Measurements from ENCODE around the gene SELENOV.
A peak's percentile ranks its signal among the peaks of the same experiment; 100 is the strongest.

SELENOV gene

DNA sequence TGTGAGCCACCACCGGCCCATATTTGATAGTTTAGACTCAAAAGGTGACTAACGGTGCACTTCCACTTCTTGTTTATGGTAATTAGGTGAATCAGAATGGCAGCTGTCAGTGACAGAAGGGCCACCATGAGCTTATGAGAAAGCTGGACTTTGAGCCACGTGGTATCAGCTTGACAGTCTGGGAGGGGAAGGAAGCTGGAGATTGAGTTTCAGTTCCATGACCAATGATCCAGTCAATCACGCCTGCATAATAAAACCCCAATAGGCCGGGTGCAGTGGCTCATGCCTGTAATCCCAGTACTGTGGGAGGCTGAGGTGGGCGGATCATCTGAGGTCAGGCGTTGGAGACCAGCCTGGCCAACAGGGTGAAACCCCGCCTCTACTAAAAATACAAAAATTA, 9.6 kb downstream of the SELENOV start:
- ATAC-seq: no peak
- no peak for TF ChIP-seq PPARA (CRISPR knock-in tag; IDR thresholded peaks at IDR 0.05; ENCODE audit: borderline replicate concordance)
- TF ChIP-seq, protein P1, sequence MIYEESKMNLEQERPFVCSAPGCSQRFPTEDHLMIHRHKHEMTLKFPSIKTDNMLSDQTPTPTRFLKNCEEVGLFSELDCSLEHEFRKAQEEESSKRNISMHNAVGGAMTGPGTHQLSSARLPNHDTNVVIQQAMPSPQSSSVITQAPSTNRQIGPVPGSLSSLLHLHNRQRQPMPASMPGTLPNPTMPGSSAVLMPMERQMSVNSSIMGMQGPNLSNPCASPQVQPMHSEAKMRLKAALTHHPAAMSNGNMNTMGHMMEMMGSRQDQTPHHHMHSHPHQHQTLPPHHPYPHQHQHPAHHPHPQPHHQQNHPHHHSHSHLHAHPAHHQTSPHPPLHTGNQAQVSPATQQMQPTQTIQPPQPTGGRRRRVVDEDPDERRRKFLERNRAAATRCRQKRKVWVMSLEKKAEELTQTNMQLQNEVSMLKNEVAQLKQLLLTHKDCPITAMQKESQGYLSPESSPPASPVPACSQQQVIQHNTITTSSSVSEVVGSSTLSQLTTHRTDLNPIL (CRISPR knock-in tag; IDR thresholded peaks at IDR 0.05; ENCODE audit: low read depth): no peak
- TF ChIP-seq ZNF70 (CRISPR knock-in tag; IDR thresholded peaks at IDR 0.05): no peak
- TF ChIP-seq SNAI2 (CRISPR knock-in tag; IDR thresholded peaks at IDR 0.05): no peak

DNA sequence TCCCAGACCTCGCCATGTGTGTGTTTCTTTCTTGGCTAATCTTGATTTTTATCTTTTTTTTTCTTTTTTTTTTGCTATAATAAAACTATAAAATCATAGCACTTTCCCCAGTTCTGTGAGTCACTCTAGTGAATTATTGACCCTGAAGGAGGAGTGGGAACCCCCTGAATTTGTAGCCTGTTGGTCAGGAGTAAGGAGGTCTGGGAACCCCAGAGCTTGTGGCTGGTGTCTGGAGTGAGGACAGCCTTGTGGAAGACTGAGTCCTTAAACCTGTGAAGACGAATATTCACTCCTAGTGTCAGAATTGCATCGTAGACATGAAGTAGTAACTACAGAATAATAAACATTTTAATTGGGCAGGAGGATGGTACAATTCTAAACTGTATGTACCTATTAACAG, 10.3 kb downstream of the SELENOV start:
- ATAC-seq: no peak
- TF ChIP-seq TCF4 (CRISPR knock-in tag; IDR thresholded peaks at IDR 0.05; ENCODE audit: borderline replicate concordance) (no peak), GLIS3 (CRISPR knock-in tag; IDR thresholded peaks at IDR 0.05) (no peak), CSDC2 (CRISPR knock-in tag; IDR thresholded peaks at IDR 0.05) (no peak), ZFP30 (CRISPR knock-in tag; IDR thresholded peaks at IDR 0.05) (no peak), ARNTL (CRISPR knock-in tag; IDR thresholded peaks at IDR 0.05; ENCODE audit: borderline replicate concordance, low read depth) (no peak), PPARA (CRISPR knock-in tag; IDR thresholded peaks at IDR 0.05; ENCODE audit: borderline replicate concordance) (no peak), ZNF8 (CRISPR knock-in tag; IDR thresholded peaks at IDR 0.05) (no peak), ZFP3 (CRISPR knock-in tag; IDR thresholded peaks at IDR 0.05) (no peak), SNAI2 (CRISPR knock-in tag; IDR thresholded peaks at IDR 0.05) (no peak), ZNF565 (CRISPR knock-in tag; conservative IDR thresholded peaks at IDR 0.05; ENCODE audit: low read depth) (no peak), ESRRG (CRISPR knock-in tag; IDR thresholded peaks at IDR 0.05) (no peak), RARB (CRISPR knock-in tag; IDR thresholded peaks at IDR 0.05) (no peak)
- TF ChIP-seq, protein P1 (CRISPR knock-in tag; IDR thresholded peaks at IDR 0.05; ENCODE audit: low read depth): no peak

DNA sequence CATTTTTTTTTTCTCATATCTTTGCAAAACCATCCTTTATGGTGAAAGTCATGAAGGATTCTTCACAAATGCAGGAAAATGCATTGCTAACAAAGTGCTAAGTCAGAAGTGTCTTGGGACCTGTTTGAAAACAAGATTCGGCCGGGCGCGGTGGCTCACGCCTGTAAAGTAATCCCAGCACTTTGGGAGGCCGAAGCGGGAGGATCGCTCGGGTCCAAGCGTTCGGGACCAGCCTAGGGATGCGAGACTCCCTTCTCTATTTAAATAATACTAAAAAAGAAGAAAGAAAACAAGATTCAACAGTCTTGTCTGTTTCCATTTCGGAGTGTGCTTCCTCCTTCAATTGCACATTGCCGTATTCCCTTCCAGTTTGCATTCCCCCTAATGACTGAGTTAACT, 16.9 kb downstream of the SELENOV start:
- ATAC-seq: peak; percentile 12
- TF ChIP-seq GLIS3 (CRISPR knock-in tag; IDR thresholded peaks at IDR 0.05) (no peak), ESRRG (CRISPR knock-in tag; IDR thresholded peaks at IDR 0.05) (no peak), TCF4 (CRISPR knock-in tag; IDR thresholded peaks at IDR 0.05; ENCODE audit: borderline replicate concordance) (no peak), ZNF70 (CRISPR knock-in tag; IDR thresholded peaks at IDR 0.05) (no peak), ZNF565 (CRISPR knock-in tag; conservative IDR thresholded peaks at IDR 0.05; ENCODE audit: low read depth) (no peak), ARNTL (CRISPR knock-in tag; IDR thresholded peaks at IDR 0.05; ENCODE audit: borderline replicate concordance, low read depth) (no peak), ISL1 (CRISPR knock-in tag; IDR thresholded peaks at IDR 0.05) (no peak), ZC3H10 (CRISPR knock-in tag; IDR thresholded peaks at IDR 0.05) (no peak), RARB (CRISPR knock-in tag; IDR thresholded peaks at IDR 0.05) (no peak), ZFP30 (CRISPR knock-in tag; IDR thresholded peaks at IDR 0.05) (no peak), ZNF8 (CRISPR knock-in tag; IDR thresholded peaks at IDR 0.05) (no peak), SNAI2 (CRISPR knock-in tag; IDR thresholded peaks at IDR 0.05) (no peak), BACH2 (CRISPR knock-in tag; IDR thresholded peaks at IDR 0.05; ENCODE audit: borderline replicate concordance) (no peak), CSDC2 (CRISPR knock-in tag; IDR thresholded peaks at IDR 0.05) (no peak)
- TF ChIP-seq, protein P2, sequence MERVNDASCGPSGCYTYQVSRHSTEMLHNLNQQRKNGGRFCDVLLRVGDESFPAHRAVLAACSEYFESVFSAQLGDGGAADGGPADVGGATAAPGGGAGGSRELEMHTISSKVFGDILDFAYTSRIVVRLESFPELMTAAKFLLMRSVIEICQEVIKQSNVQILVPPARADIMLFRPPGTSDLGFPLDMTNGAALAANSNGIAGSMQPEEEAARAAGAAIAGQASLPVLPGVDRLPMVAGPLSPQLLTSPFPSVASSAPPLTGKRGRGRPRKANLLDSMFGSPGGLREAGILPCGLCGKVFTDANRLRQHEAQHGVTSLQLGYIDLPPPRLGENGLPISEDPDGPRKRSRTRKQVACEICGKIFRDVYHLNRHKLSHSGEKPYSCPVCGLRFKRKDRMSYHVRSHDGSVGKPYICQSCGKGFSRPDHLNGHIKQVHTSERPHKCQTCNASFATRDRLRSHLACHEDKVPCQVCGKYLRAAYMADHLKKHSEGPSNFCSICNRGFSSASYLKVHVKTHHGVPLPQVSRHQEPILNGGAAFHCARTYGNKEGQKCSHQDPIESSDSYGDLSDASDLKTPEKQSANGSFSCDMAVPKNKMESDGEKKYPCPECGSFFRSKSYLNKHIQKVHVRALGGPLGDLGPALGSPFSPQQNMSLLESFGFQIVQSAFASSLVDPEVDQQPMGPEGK (CRISPR knock-in tag; IDR thresholded peaks at IDR 0.05; ENCODE audit: borderline replicate concordance): no peak
- TF ChIP-seq, protein P3, sequence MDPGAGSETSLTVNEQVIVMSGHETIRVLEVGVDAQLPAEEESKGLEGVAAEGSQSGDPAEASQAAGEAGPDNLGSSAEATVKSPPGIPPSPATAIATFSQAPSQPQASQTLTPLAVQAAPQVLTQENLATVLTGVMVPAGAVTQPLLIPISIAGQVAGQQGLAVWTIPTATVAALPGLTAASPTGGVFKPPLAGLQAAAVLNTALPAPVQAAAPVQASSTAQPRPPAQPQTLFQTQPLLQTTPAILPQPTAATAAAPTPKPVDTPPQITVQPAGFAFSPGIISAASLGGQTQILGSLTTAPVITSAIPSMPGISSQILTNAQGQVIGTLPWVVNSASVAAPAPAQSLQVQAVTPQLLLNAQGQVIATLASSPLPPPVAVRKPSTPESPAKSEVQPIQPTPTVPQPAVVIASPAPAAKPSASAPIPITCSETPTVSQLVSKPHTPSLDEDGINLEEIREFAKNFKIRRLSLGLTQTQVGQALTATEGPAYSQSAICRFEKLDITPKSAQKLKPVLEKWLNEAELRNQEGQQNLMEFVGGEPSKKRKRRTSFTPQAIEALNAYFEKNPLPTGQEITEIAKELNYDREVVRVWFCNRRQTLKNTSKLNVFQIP (CRISPR knock-in tag; IDR thresholded peaks at IDR 0.05; ENCODE audit: borderline replicate concordance, low read depth): no peak
- TF ChIP-seq, protein P1 (CRISPR knock-in tag; IDR thresholded peaks at IDR 0.05; ENCODE audit: low read depth): no peak
- TF ChIP-seq, protein P4, sequence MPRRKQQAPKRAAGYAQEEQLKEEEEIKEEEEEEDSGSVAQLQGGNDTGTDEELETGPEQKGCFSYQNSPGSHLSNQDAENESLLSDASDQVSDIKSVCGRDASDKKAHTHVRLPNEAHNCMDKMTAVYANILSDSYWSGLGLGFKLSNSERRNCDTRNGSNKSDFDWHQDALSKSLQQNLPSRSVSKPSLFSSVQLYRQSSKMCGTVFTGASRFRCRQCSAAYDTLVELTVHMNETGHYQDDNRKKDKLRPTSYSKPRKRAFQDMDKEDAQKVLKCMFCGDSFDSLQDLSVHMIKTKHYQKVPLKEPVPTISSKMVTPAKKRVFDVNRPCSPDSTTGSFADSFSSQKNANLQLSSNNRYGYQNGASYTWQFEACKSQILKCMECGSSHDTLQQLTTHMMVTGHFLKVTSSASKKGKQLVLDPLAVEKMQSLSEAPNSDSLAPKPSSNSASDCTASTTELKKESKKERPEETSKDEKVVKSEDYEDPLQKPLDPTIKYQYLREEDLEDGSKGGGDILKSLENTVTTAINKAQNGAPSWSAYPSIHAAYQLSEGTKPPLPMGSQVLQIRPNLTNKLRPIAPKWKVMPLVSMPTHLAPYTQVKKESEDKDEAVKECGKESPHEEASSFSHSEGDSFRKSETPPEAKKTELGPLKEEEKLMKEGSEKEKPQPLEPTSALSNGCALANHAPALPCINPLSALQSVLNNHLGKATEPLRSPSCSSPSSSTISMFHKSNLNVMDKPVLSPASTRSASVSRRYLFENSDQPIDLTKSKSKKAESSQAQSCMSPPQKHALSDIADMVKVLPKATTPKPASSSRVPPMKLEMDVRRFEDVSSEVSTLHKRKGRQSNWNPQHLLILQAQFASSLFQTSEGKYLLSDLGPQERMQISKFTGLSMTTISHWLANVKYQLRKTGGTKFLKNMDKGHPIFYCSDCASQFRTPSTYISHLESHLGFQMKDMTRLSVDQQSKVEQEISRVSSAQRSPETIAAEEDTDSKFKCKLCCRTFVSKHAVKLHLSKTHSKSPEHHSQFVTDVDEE (CRISPR knock-in tag; IDR thresholded peaks at IDR 0.05): no peak
